Mononuclear cell (primary cell): ENCODE results near the gene DNAJC3. TPM values are rescaled to one million over a fixed set of nuclear protein-coding genes. Genes with fewer than 3 reads are reported as not detected.

ENCODE experiments used
- H3K27me3 ChIP-seq: 2 replicates; pipeline ENCODE4 v1.6.0; 2011; ENCODE audit warnings: low read length, control low read depth; ENCODE audit not compliant: insufficient read depth
- H3K4me1 ChIP-seq: 2 replicates; pipeline ENCODE4 v1.5.1; 2011; ENCODE audit warnings: mild to moderate bottlenecking, low read length, control low read depth; ENCODE audit not compliant: insufficient read depth
- H3K4me3 ChIP-seq: 2 replicates; pipeline ENCODE4 v1.5.1; 2011; ENCODE audit warnings: mild to moderate bottlenecking, low read length, moderate library complexity
- H3K9me3 ChIP-seq: 2 replicates; pipeline ENCODE4 v1.5.1; 2011; ENCODE audit warnings: low read depth, mild to moderate bottlenecking, control low read depth, low read length
- total RNA-seq: library from RNA; depleted of rRNA; stranded (reverse); fragments of >200 nt; gene quantifications from one replicate; pipeline ENCODE4 v1.2.3, GENCODE V29; 2012

Gene DNAJC3
- total RNA-seq, 1 donor: 54.0 TPM

DNA sequence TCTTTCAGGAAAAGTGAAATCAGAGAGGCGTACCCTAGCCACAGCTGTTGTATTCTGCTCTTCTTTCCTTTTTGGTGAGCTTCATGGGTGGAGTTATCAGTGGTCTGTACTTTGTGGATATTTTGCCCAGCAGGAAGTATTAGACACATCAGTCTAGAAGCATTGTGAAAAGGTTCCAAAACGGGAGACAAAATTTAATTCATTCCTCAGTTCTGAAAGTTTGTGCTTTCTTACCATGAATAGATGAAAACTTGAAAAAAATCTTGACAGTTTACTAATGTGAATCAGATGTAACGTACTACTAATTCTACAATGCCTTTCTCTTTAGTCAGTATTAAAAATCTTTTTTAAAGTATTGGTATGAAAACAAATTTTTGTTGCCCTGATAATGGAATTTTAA is 116.8 kb downstream of the DNAJC3 start:
- H3K27me3 ChIP-seq: no peaks in the 10 kb centered on the region
- no peaks in the 10 kb centered on the region for H3K4me1 ChIP-seq
- H3K9me3 ChIP-seq: no peaks in the 10 kb centered on the region
- H3K4me3 ChIP-seq: no peak overlapping the region

DNA sequence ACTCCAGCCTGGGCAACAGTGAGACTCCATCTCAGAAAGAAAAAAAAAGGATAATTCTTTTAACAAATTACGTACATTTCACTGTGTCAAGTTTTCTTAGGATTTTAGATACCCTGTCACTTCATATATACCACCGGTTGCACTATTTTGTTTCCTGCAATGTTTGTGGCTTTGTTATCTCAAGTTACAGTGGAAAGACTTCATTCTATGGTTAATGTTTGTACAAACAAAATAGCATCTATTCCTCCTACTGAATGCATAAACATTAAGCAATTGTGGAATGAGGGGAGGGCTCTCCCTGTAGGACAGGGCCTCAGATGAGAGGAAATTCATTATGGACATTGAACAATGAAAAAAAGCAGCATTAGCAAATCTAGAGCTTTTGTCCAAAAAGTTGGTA is 120.1 kb downstream of the DNAJC3 start:
- Histone ChIP-seq H3K27me3 (no peaks in the 10 kb centered on the region), H3K4me1 (no peaks in the 10 kb centered on the region), H3K9me3 (no peaks in the 10 kb centered on the region), H3K4me3 (no peak overlapping the region)

DNA sequence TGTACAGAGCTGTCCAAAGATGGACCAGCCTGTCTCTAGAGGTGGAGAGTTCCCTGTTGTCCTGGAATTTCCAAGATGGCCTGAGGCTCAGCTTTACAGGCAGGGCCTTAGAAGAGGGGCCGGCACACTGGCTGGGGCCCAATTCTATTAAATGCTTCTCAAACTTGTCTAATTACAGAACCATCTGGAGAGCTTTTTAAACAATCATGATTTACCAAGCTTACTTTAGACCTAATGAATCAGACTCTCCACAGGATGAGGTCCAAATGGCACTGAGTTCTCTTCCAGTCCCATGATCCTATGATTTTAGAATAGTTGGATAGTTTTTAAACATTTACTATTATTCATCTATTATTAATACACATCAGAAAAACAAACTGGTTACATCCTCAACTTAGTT is 123.5 kb downstream of the DNAJC3 start:
- Histone ChIP-seq H3K9me3 (peaks cover 4% of the 10 kb centered on the region), H3K4me3 (no peak overlapping the region)

DNA sequence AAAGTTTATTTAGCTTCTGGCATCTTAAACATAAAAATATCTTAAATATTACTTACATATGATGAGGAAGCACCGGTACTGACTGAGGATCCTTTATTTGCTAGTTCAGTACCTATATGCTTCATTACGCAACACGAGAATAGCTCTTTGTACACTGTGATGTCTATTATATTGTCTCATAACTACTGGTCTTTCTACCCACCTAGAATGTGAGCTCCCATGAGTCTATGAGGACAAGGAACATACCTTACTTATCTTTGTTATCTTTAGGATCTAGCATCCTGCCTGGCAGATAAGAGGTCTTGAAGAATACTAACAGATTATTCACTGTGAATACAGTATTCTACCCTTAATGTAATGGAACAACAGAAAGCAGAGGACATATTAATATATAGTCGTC is 124.9 kb downstream of the DNAJC3 start:
- H3K4me3 ChIP-seq: no peak overlapping the region
- H3K4me1 ChIP-seq: no peaks in the 10 kb centered on the region
- H3K9me3 ChIP-seq: peaks cover 4% of the 10 kb centered on the region
- H3K27me3 ChIP-seq: no peaks in the 10 kb centered on the region

More for the DNA sequence above, 123.5 kb downstream of the DNAJC3 start:
- H3K27me3 ChIP-seq: no peaks in the 10 kb centered on the region
- H3K4me1 ChIP-seq: no peaks in the 10 kb centered on the region

DNA sequence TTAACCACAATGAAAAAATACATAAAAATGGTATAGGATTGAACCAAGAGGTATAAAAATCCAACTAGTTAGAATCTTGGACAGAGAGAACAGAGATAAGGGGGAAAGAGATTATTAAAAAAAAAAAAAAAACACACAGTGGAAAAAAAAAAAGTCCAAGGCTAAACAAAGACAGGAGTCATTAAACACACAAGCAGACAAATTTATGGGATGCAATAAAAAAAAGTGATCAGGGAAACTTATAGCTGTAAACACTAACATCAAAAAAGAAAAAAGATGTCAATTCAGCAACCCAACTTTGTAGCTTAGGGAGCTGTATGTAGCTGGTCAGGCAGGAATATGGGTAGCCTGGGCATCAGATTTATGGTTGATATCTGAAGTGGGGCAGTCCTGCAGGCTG is 129.0 kb downstream of the DNAJC3 start:
- H3K27me3 ChIP-seq: no peaks in the 10 kb centered on the region
- H3K4me3 ChIP-seq: no peak overlapping the region
- H3K9me3 ChIP-seq: peaks cover 4% of the 10 kb centered on the region
- no peaks in the 10 kb centered on the region for H3K4me1 ChIP-seq

DNA sequence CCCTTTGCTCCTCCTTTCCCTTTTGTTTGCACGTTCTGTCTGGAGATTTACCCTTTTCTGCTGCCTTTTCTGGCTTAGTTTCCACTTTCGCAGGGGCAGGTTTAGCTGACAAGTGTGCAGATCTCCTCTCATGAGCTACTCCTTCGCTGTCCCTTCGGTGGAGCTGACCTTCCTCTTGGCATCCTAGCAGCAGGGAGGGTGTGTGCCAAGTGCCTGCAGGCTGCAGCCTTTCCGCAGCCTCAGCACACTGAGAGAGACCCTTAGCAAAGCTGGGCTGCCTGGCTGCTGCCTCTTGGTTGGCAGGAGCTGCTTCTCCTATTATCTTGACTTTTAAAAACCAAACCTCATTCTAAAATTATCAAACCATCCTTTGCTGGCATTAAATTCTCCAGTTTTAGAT is 132.5 kb downstream of the DNAJC3 start:
- Histone ChIP-seq H3K4me3 (no peak overlapping the region), H3K9me3 (no peaks in the 10 kb centered on the region), H3K27me3 (no peaks in the 10 kb centered on the region), H3K4me1 (no peaks in the 10 kb centered on the region)

DNA sequence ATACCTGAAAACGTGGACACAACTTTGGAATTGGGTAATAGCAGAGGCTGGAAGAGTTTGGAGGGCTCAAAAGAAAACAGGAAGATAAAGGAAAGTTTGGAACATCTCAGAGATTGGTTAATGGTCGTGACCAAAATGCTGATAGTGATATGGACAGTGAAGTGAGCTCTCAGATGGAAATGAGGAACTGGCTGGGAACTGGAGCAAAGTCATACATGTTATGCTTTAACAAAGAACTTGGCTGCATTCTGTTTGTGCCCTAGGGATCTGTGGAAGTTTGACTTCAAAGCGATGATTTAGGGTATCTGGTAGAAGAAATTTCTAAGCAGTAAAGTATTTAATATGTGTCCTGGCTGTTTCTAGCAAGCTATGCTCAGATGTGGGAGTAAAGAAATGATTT is 136.2 kb downstream of the DNAJC3 start:
- no peaks in the 10 kb centered on the region for H3K4me1 ChIP-seq
- no peaks in the 10 kb centered on the region for H3K9me3 ChIP-seq
- no peak overlapping the region for H3K4me3 ChIP-seq
- no peaks in the 10 kb centered on the region for H3K27me3 ChIP-seq

DNA sequence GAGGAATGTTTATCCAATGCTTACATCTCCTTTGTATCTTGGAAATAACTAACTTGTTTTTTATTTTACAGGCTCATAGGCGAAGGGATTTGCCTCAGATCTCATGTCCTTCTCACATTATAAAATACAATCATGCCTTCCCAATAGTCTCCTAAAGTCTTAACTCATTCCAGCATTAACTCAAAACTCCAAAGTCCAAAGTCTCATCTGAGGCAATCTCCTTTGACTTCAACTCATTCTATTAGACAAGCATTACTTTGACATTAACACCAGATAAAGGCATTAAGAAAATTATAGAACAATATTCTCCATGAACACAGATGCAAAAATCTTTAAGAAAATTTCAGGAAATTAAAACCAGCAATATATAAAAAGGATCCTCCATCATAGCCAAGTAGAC is 137.6 kb downstream of the DNAJC3 start:
- no peaks in the 10 kb centered on the region for H3K4me1 ChIP-seq
- H3K4me3 ChIP-seq: no peak overlapping the region
- H3K9me3 ChIP-seq: no peaks in the 10 kb centered on the region
- no peaks in the 10 kb centered on the region for H3K27me3 ChIP-seq

DNA sequence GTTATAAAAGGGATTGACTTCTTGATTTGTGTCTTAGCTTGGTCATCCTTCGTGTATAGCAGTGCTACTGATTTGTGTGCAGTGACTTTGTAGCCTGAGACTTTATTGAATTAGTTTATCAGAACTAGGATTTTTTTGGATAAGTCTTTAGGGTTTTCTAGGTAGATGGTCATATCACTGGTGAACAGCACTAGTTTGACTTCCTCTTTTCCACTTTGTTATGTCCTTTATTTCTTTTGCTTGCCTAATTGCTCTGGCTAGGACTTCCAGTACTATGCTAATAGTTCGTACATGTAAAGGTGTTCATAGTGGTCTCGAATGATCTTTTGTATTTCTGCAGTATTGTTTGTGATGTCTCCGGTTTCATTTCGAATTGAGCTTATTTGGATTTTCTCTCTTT is 145.4 kb downstream of the DNAJC3 start:
- Histone ChIP-seq H3K27me3 (peaks cover 4% of the 10 kb centered on the region), H3K4me3 (no peak overlapping the region), H3K4me1 (no peaks in the 10 kb centered on the region), H3K9me3 (no peaks in the 10 kb centered on the region)

DNA sequence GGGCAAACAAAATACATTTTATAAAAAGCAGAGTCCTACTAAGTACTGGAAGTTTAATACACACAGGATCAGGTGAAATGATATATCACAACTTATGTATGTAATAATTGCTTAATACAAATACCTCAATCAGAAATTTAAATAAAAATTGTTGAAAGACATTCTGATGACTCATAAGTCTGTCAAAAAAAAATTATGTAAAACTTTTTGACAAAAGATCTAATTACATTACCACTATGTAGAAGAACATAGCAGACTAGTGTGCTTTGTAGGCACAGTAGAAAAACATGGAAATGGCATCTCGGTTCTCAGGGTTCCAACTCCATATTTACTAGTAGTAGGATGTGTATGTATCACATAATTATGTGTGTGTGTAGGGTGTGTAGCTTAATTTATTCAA is 156.2 kb downstream of the DNAJC3 start:
- Histone ChIP-seq H3K4me3 (no peak overlapping the region), H3K27me3 (no peaks in the 10 kb centered on the region), H3K9me3 (no peaks in the 10 kb centered on the region), H3K4me1 (no peaks in the 10 kb centered on the region)

DNA sequence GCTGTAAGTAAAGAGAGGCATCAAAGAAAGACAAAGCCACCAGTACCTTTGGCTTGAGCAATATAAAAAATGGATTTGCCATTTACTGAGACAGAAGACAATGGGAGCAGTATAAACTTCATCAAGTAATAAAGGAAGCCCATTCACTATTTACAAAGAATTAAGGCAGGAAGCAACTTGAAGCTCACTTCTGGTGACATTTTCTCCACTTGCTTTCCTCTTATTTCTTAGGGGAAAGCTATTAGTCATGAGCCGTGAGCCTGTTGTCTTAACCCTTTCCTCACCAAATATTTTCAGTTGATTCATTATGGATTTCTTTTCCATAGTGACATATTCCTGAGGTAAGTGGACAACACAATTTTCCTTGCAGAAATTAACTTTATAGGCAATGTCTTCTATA is 156.8 kb downstream of the DNAJC3 start:
- Histone ChIP-seq H3K27me3 (no peaks in the 10 kb centered on the region), H3K4me3 (no peak overlapping the region), H3K9me3 (no peaks in the 10 kb centered on the region), H3K4me1 (no peaks in the 10 kb centered on the region)

DNA sequence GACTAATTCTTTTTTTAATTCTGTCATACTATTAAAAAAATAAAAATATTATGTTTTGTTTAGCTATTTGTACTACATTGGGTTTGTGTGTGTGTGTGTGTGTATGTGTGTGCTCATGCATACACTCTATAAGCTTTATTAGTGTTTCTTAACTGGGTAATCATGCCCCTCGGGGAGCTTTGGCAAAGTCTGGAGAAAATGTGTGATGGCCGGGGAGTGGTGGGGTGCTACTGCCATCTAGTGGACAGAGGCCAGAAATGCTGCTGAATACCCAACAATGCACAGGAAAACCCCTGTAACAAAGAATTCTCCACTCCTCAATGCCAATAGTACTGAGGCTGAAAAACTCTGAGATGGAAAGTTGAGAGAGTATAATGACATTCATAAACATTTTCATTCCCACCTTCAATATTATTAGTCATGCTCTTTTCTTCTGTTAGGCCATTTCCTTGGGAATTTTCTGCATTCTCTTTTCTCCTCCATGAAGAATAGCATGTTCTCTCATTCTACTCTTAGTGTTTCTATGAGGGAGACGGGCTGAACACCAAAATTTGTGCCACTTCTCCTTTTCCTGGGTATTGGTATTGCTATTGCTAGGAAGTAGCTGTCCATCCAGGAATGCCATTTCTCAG is 157.3 kb downstream of the DNAJC3 start:
- Histone ChIP-seq H3K27me3 (no peaks in the 10 kb centered on the region), H3K4me1 (no peaks in the 10 kb centered on the region), H3K4me3 (no peak overlapping the region), H3K9me3 (no peaks in the 10 kb centered on the region)

DNA sequence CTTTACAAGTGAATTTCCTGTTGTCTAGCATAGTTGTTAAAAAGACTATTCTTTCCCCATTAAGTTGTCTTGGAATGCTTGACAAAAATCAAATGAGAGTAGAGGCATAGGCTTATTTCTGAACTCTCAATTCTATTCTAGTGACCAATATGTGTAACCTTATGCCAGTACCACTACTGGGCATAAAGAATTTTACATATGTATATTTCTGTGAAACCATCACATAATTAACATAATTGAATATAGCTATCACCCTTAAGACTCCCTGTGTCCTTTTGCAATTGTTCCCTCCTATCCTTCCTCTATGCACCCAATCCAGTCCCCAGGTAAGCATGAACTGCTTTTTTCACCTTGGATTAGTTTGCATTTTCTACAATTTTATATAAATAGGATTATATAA is 165.0 kb downstream of the DNAJC3 start:
- Histone ChIP-seq H3K9me3 (no peaks in the 10 kb centered on the region), H3K4me3 (no peak overlapping the region), H3K27me3 (no peaks in the 10 kb centered on the region), H3K4me1 (no peaks in the 10 kb centered on the region)

DNA sequence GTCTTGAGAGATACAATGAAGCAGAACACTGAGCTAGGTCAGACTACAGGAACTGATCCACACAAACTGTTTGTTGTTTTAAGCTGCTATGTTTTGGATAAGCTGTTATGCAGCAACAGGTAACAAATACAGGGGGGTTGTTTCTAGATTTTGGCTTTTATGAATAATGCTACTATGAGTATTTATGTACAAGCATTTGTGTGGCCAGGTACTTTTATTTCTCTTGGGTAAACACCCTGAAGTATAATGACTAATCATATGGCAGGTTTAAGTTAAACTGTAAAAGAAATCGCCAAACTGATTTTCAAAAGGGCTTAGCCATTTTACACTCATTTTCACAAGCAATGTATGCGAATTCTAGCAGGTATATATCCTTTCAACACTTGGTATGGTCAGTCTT is 166.0 kb downstream of the DNAJC3 start:
- Histone ChIP-seq H3K4me1 (no peaks in the 10 kb centered on the region), H3K27me3 (no peaks in the 10 kb centered on the region), H3K9me3 (no peaks in the 10 kb centered on the region), H3K4me3 (no peak overlapping the region)
